Astrocyte (in vitro differentiated cells and primary cell): ENCODE measurements around the gene GBX1. TPM values are rescaled to one million over a fixed set of nuclear protein-coding genes. Genes with fewer than 3 reads are reported as not detected.
A peak's percentile ranks its signal among the peaks of the same experiment; 100 is the strongest.

Source experiments
- DNase-seq: peaks from one replicate; pipeline ENCODE4 v3.0.0-alpha.2; 2010; ENCODE audit warnings: low read depth
- FAIRE-seq: peaks from 2 replicates; lab custom pipeline; 2011; peaks lifted over from hg19 to GRCh38; lab: Jason Lieb, UNC
- H2AFZ ChIP-seq: 2 replicates; pipeline ENCODE4 v1.6.0; 2012; ENCODE audit warnings: low read depth, low read length, inconsistent platforms
- H3K27ac ChIP-seq: 2 replicates; pipeline ENCODE4 v1.5.1; 2011; ENCODE audit warnings: low read depth, low read length, inconsistent platforms
- H3K27me3 ChIP-seq: 2 replicates; pipeline ENCODE4 v1.6.0; 2011; ENCODE audit warnings: low read length, inconsistent platforms; ENCODE audit not compliant: insufficient read depth
- H3K36me3 ChIP-seq: 2 replicates; pipeline ENCODE4 v1.5.1; 2011; ENCODE audit warnings: low read length, inconsistent platforms; ENCODE audit not compliant: insufficient read depth
- H3K4me1 ChIP-seq: 2 replicates; pipeline ENCODE4 v1.5.1; 2011; ENCODE audit warnings: low read length, inconsistent platforms; ENCODE audit not compliant: insufficient read depth
- H3K4me2 ChIP-seq: 2 replicates; pipeline ENCODE4 v1.6.0; 2012; ENCODE audit warnings: low read length, inconsistent platforms
- H3K4me3 ChIP-seq: 2 replicates; pipeline ENCODE4 v1.5.1; 2011; ENCODE audit warnings: low read depth, mild to moderate bottlenecking, low read length, inconsistent platforms; ENCODE audit not compliant: insufficient read depth
- H3K79me2 ChIP-seq: 2 replicates; pipeline ENCODE4 v1.6.0; 2012; ENCODE audit warnings: mild to moderate bottlenecking, low read length, inconsistent platforms; ENCODE audit not compliant: insufficient read depth
- H3K9ac ChIP-seq: 2 replicates; pipeline ENCODE4 v1.6.0; 2012; ENCODE audit warnings: mild to moderate bottlenecking, low read length, inconsistent platforms
- H3K9me3 ChIP-seq: 2 replicates; pipeline ENCODE4 v1.5.1; 2012; ENCODE audit warnings: low read depth, mild to moderate bottlenecking, low read length, inconsistent platforms; ENCODE audit not compliant: insufficient read depth
- H4K20me1 ChIP-seq: 2 replicates; pipeline ENCODE4 v1.6.0; 2012; ENCODE audit warnings: low read length, inconsistent platforms; ENCODE audit not compliant: insufficient read depth
- H3K27ac Mint-ChIP-seq: one replicate; pipeline ENCODE4 v1.8.0; 2021; ENCODE audit warnings: mild to moderate bottlenecking, mixed read lengths; ENCODE audit not compliant: unreplicated experiment
- H3K27me3 Mint-ChIP-seq: one replicate; pipeline ENCODE4 v1.8.0; 2021; ENCODE audit warnings: low read depth, mixed read lengths; ENCODE audit not compliant: unreplicated experiment
- H3K36me3 Mint-ChIP-seq: one replicate; pipeline ENCODE4 v1.8.0; 2021; ENCODE audit warnings: low read depth, mixed read lengths; ENCODE audit not compliant: unreplicated experiment
- H3K4me1 Mint-ChIP-seq: one replicate; pipeline ENCODE4 v1.8.0; 2021; ENCODE audit warnings: low read depth, mixed read lengths; ENCODE audit not compliant: unreplicated experiment
- H3K4me3 Mint-ChIP-seq: one replicate; pipeline ENCODE4 v1.8.0; 2021; ENCODE audit warnings: mild to moderate bottlenecking, moderate library complexity, mixed read lengths; ENCODE audit not compliant: unreplicated experiment
- H3K9me3 Mint-ChIP-seq: one replicate; pipeline ENCODE4 v1.8.0; 2021; ENCODE audit warnings: mild to moderate bottlenecking, mixed read lengths; ENCODE audit not compliant: unreplicated experiment
- EZH2 ChIP-seq: IDR thresholded peaks from 2 replicates; pipeline ENCODE4 v1.6.1; 2012; ENCODE audit warnings: mild to moderate bottlenecking, low read length, inconsistent platforms; ENCODE audit not compliant: insufficient read depth
- total RNA-seq: library from RNA; stranded (reverse); gene quantifications from 2 replicates; pipeline ENCODE4 v1.2.1, GENCODE V29; 2021
- TF ChIP-seq, protein P1 (sequence below): IDR thresholded peaks from 2 replicates; pipeline ENCODE4 v1.5.1; 2011; ENCODE audit warnings: low read depth, mild to moderate bottlenecking, inconsistent platforms, low read length, moderate library complexity; ENCODE audit not compliant: insufficient read depth

The GBX1 gene
- total RNA-seq, 1 donor from 2014 or later: not detected

DNA sequence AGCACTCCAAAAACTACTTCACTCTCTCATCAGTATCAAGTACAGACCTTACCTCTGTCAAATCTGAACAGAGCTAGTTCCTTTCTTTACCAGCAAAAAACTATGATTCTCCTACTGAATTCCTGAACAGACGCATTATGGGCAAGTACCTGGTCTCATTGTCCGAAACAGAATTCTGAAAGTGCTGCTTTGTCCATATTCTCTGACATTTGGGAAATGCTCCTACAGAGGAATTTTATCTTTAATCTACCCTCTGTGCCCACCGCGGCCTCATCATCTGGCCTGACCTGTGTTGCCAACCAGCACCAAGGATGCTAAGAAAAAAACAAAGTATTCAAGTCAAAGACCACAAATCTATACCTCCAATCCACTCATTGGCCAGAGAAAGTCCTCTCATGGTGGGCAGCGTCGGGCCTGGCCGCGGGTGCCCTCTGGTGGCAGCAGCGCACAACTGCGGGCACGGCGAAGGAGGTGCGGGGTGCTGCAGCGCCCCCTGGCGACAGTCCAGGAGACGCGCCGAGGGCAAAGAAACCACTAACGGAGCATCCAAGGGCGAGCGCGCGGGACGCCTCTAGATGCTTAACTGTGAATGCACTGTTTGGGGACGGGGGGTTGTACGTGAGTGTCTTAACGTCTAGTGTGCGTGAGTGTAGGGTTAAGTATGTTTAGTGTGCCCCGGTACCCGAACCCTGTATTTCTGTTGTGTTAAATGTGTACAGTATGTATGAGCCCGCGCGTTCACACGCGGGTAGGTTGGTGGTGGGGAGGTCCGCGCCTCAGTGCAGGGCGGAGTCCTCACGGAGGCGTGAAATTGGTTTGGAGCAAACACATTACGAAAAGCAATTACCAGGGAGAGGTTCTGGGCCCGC is 5.0 kb upstream of the GBX1 start:
- Histone ChIP-seq H3K79me2 (no peaks in the 10 kb centered on the region), H3K4me2 (no peak overlapping the region), H2AFZ (no peak overlapping the region), H3K4me1 (no peaks in the 10 kb centered on the region), H3K9ac (no peak overlapping the region), H3K36me3 (no peaks in the 10 kb centered on the region), H3K9me3 (no peaks in the 10 kb centered on the region), H3K27ac (no peak overlapping the region), H4K20me1 (peaks cover 6% of the 10 kb centered on the region), H3K4me3 (no peak overlapping the region), H3K27me3 (peaks cover 46% of the 10 kb centered on the region)
- H3K4me1 Mint-ChIP-seq: peaks cover 3% of the 10 kb centered on the region
- TF ChIP-seq, protein P1, sequence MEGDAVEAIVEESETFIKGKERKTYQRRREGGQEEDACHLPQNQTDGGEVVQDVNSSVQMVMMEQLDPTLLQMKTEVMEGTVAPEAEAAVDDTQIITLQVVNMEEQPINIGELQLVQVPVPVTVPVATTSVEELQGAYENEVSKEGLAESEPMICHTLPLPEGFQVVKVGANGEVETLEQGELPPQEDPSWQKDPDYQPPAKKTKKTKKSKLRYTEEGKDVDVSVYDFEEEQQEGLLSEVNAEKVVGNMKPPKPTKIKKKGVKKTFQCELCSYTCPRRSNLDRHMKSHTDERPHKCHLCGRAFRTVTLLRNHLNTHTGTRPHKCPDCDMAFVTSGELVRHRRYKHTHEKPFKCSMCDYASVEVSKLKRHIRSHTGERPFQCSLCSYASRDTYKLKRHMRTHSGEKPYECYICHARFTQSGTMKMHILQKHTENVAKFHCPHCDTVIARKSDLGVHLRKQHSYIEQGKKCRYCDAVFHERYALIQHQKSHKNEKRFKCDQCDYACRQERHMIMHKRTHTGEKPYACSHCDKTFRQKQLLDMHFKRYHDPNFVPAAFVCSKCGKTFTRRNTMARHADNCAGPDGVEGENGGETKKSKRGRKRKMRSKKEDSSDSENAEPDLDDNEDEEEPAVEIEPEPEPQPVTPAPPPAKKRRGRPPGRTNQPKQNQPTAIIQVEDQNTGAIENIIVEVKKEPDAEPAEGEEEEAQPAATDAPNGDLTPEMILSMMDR: peak; percentile 100
- no peak for TF ChIP-seq EZH2
- peaks cover 7% of the 10 kb centered on the region for H3K9me3 Mint-ChIP-seq
- H3K27me3 Mint-ChIP-seq: peaks cover 82% of the 10 kb centered on the region
- no peaks in the 10 kb centered on the region for H3K36me3 Mint-ChIP-seq
- peak overlapping the region; percentile 30 for H3K27ac Mint-ChIP-seq
- DNase-seq: peak; percentile 9
- no peak for FAIRE-seq
- no peak overlapping the region for H3K4me3 Mint-ChIP-seq

DNA sequence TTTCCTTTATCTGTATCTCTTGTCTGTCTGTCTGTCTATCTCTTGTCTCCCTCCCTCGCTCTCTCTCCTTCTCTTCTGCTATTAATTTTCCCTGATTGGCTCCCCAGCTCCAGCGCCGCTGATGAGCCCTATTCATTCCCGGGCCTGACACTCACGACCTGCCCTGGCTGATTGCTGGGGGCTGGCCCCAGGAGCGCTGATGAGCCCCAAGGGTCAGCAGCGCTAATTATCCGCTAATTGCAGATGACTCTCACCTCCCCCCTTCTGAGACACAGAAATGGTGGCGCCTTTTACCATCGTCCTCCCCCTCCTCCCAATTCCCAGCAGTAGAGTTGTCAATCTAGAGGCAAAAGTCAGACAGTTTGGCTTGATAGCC is 1.3 kb upstream of the GBX1 start:
- no peak overlapping the region for H3K9ac ChIP-seq
- Mint-ChIP-seq H3K27ac (no peak overlapping the region), H3K4me3 (peak overlapping the region; percentile 74), H3K27me3 (peaks cover 53% of the 10 kb centered on the region), H3K9me3 (peaks cover 5% of the 10 kb centered on the region), H3K36me3 (no peaks in the 10 kb centered on the region), H3K4me1 (peaks cover 3% of the 10 kb centered on the region)
- H3K27ac ChIP-seq: no peak overlapping the region
- TF ChIP-seq, protein P1: no peak
- TF ChIP-seq EZH2: no peak
- peaks cover 6% of the 10 kb centered on the region for H4K20me1 ChIP-seq
- H3K4me3 ChIP-seq: no peak overlapping the region
- H3K79me2 ChIP-seq: no peaks in the 10 kb centered on the region
- H3K9me3 ChIP-seq: no peaks in the 10 kb centered on the region
- H2AFZ ChIP-seq: no peak overlapping the region
- H3K27me3 ChIP-seq: peaks cover 73% of the 10 kb centered on the region
- no peak for FAIRE-seq
- H3K4me1 ChIP-seq: peaks cover 3% of the 10 kb centered on the region
- no peak for DNase-seq
- no peaks in the 10 kb centered on the region for H3K36me3 ChIP-seq
- no peak overlapping the region for H3K4me2 ChIP-seq
